ENCODE measurements around the gene COL8A1.

DNA sequence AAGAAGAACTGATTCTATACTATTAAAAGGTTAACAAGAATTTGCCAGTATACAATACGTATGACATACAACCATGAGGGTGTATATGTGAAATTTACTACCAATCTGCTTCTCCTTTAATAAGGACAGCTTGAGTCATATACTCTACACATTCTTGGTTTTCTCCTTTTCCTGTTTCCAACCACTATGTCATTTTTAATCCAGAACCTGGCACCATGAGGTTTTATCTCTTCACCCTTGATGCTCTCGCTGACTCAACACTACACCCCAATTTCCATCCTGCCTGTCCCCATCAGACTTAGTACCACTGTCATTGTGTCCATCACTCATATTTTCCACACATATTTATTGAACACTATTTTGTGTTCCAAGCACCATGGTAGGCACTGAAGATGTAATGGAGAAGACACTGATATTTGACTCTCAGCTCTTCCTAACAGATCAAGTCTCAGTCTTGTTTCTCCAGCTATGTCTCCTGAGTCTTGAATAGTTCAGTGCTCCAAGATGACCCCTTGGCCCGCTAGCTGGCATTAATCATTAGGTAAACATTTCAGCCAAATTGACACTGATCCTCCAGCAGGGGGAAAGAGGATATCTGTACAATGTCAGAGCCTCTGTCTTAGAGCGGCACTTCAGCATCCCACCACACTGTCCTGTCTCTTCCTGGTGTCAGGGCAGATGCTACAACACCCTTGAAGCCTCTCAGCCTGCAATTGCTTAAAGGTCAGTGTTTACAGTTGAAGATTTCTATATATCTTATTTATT, 11.2 kb upstream of the COL8A1 start:
- TF ChIP-seq, protein P1, sequence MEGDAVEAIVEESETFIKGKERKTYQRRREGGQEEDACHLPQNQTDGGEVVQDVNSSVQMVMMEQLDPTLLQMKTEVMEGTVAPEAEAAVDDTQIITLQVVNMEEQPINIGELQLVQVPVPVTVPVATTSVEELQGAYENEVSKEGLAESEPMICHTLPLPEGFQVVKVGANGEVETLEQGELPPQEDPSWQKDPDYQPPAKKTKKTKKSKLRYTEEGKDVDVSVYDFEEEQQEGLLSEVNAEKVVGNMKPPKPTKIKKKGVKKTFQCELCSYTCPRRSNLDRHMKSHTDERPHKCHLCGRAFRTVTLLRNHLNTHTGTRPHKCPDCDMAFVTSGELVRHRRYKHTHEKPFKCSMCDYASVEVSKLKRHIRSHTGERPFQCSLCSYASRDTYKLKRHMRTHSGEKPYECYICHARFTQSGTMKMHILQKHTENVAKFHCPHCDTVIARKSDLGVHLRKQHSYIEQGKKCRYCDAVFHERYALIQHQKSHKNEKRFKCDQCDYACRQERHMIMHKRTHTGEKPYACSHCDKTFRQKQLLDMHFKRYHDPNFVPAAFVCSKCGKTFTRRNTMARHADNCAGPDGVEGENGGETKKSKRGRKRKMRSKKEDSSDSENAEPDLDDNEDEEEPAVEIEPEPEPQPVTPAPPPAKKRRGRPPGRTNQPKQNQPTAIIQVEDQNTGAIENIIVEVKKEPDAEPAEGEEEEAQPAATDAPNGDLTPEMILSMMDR (IDR thresholded peaks at IDR 0.05) = no peak
- TF ChIP-seq POLR2A (IDR thresholded peaks at IDR 0.05) = no peak
- no peak for TF ChIP-seq POLR2AphosphoS5 (IDR thresholded peaks at IDR 0.05; ENCODE audit: insufficient read depth in 1 of 2, low read depth in 1 of 2)

All from vagina (tissue), 2 donors.